PC-9 (cell line): ENCODE data around the gene SLC35F6. TPM values are rescaled to one million over a fixed set of nuclear protein-coding genes. Genes with fewer than 3 reads are reported as not detected.

Source experiments
- BruUV-seq: library from RNA; stranded (reverse); fragments of 400-500 nt; replicated peaks from 2 replicates; lab custom pipeline; 2021; lab: Mats Ljungman, UMichigan
- CTCF ChIA-PET: fragments of 300-600 bp; sonication (Branson Sonifier 250); formaldehyde crosslinking; loops from one replicate; lab custom pipeline; 2022; ENCODE audit warnings: antibody characterized with exemption; lab: Charles Lee
- POLR2A ChIA-PET: fragments of 300-600 bp; sonication (Branson Sonifier 250); formaldehyde crosslinking; loops from one replicate; lab custom pipeline; 2022; ENCODE audit warnings: antibody characterized with exemption; ENCODE audit not compliant: unreplicated experiment; lab: Charles Lee
- DNase-seq, 2 experiments: peaks; one replicate each; pipeline versions ENCODE4 v3.0.0 to v3.0.0-alpha.2; 2015 to 2022; ENCODE audit warnings: mixed read lengths in 1 of 2
- H2AFZ ChIP-seq: fragments of 200-600 bp; sonication (generic); 2 replicates; pipeline ENCODE4 v1.8.1; 2017; ENCODE audit warnings: antibody characterized with exemption
- H3F3A ChIP-seq: fragments of 200-600 bp; sonication (generic); 2 replicates; pipeline ENCODE4 v1.8.1; 2017; ENCODE audit warnings: antibody characterized with exemption, mild to moderate bottlenecking, low read depth; ENCODE audit not compliant: insufficient read depth
- H3K27ac ChIP-seq: fragments of 200-600 bp; sonication (generic); 2 replicates; pipeline ENCODE4 v1.6.1; 2016; ENCODE audit warnings: mixed run types
- H3K27me3 ChIP-seq: fragments of 200-600 bp; sonication (generic); 2 replicates; pipeline ENCODE4 v1.6.1; 2016; ENCODE audit warnings: low read depth, mixed run types; ENCODE audit not compliant: insufficient read depth
- H3K36me3 ChIP-seq: fragments of 200-600 bp; sonication (generic); 2 replicates; pipeline ENCODE4 v1.6.1; 2016; ENCODE audit warnings: low read depth, mixed run types
- H3K4me1 ChIP-seq: fragments of 200-600 bp; sonication (generic); replicated peaks from 2 replicates; pipeline ENCODE4 v1.6.1; 2016; ENCODE audit warnings: mixed run types; ENCODE audit not compliant: insufficient read depth
- H3K4me2 ChIP-seq: fragments of 200-600 bp; sonication (generic); 2 replicates; pipeline ENCODE4 v1.6.1; 2017; ENCODE audit warnings: mixed run types
- H3K4me3 ChIP-seq: fragments of 200-600 bp; sonication (generic); 2 replicates; pipeline ENCODE4 v1.6.1; 2016; ENCODE audit warnings: mixed run types
- H3K79me2 ChIP-seq: fragments of 200-600 bp; sonication (generic); 2 replicates; pipeline ENCODE4 v1.6.1; 2017; ENCODE audit warnings: low read depth, mixed run types
- H3K9me2 ChIP-seq: fragments of 200-600 bp; sonication (generic); 2 replicates; pipeline ENCODE4 v1.8.1; 2017; ENCODE audit warnings: mild to moderate bottlenecking; ENCODE audit not compliant: insufficient read depth
- H3K9me3 ChIP-seq: fragments of 200-600 bp; sonication (generic); 2 replicates; pipeline ENCODE4 v1.8.1; 2016; ENCODE audit warnings: low read depth; ENCODE audit not compliant: insufficient read depth
- H4K20me1 ChIP-seq: fragments of 200-600 bp; sonication (generic); 2 replicates; pipeline ENCODE4 v1.8.1; 2017; ENCODE audit not compliant: insufficient read depth
- CTCF ChIP-seq: fragments of 200-600 bp; sonication (generic); conservative IDR thresholded peaks from 2 replicates; pipeline ENCODE4 v1.6.1; 2017; ENCODE audit warnings: mixed run types, antibody characterized with exemption, mild to moderate bottlenecking, moderate library complexity
- EZH2 ChIP-seq: fragments of 200-600 bp; sonication (generic); IDR thresholded peaks from 2 replicates; pipeline ENCODE4 v1.8.0; 2017; ENCODE audit warnings: antibody characterized with exemption, low read depth
- intact Hi-C: fragments of 100-400 bp; cut with micrococcal nuclease; formaldehyde crosslinking; loops from one replicate; pipeline ENCODE4 v1.10.0; 2022; ENCODE audit not compliant: unreplicated experiment
- total RNA-seq: library from RNA; stranded (reverse); gene quantifications from 2 replicates; pipeline ENCODE4 v1.2.3, GENCODE V29; 2021

The SLC35F6 gene
- total RNA-seq, 1 experiment from 2014 or later, result 39.1 TPM

GRCh38 chr2:26784570-26785234 is 20.6 kb downstream of the SLC35F6 start:
- no TSS peak for BruUV-seq
- POLR2A ChIA-PET, result no interaction called here
- H3F3A ChIP-seq, result peaks cover 33% of the 10 kb centered on the region
- peak in 1 of 2 experiments; percentile 71 for DNase-seq
- no peaks in the 10 kb centered on the region for H3K27me3 ChIP-seq
- TF ChIP-seq CTCF (no peak), EZH2 (no peak)
- intact Hi-C loops, result loop anchor here (1.0 to 2.0 kb wide), 2 partner anchors 26 to 62 kb away; no protein-coding TSS in a partner anchor
- no peaks in the 10 kb centered on the region for H3K9me2 ChIP-seq
- peaks cover 7% of the 10 kb centered on the region; the same call in 1 of the 2 replicates for H3K36me3 ChIP-seq
- peaks cover 37% of the 10 kb centered on the region for H3K79me2 ChIP-seq
- no peaks in the 10 kb centered on the region for H3K9me3 ChIP-seq
- no peak overlapping the region for H3K27ac ChIP-seq
- H4K20me1 ChIP-seq, result no peaks in the 10 kb centered on the region; the same call in 1 of the 2 replicates
- peaks cover 25% of the 10 kb centered on the region for H3K4me1 ChIP-seq
- no peak overlapping the region for H2AFZ ChIP-seq
- H3K4me3 ChIP-seq, result peak overlapping the region; percentile 53
- H3K4me2 ChIP-seq, result peak overlapping the region; percentile 88
- CTCF ChIA-PET, result interaction anchor here (0.6 kb wide), 2 partner anchors 12 to 22 kb away, joined by 3 to 4 read pairs; no protein-coding TSS in a partner anchor

- Histone ChIP-seq H3K4me1 (peaks cover 25% of the 10 kb centered on the region), H3K79me2 (peaks cover 44% of the 10 kb centered on the region), H3K9me3 (no peaks in the 10 kb centered on the region), H3K27ac (peak within 1 kb of the TSS; percentile 31; the same call in 1 of the 2 replicates), H3F3A (peaks cover 27% of the 10 kb centered on the region), H2AFZ (peak within 1 kb of the TSS; percentile 89), H3K27me3 (no peaks in the 10 kb centered on the region), H3K4me3 (peak within 1 kb of the TSS; percentile 82), H4K20me1 (no peaks in the 10 kb centered on the region; the same call in 1 of the 2 replicates), H3K9me2 (no peaks in the 10 kb centered on the region), H3K36me3 (no peaks in the 10 kb centered on the region; the same call in 1 of the 2 replicates), H3K4me2 (peak within 1 kb of the TSS; percentile 93)
- DNase-seq, result peak; percentile 94 to 99
- intact Hi-C loops, result loop anchor here (1.0 to 2.0 kb wide), 2 partner anchors 27 to 63 kb away; no protein-coding TSS in a partner anchor
- TSS peak; percentile 47 for BruUV-seq
- TF ChIP-seq EZH2 (no peak), CTCF (peak; percentile 70)
- ChIA-PET POLR2A (interaction anchor here (0.5 to 1.1 kb wide), 3 partner anchors 20 to 496 kb away, joined by 3 to 4 read pairs (median 3); no protein-coding TSS in a partner anchor), CTCF (interaction anchor here (0.6 kb wide), 1 partner anchor 22 kb away, joined by 4 read pairs; no protein-coding TSS in a partner anchor)
Observed at GRCh38 chr2:26785431-26786206, 21.5 kb downstream of the SLC35F6 start, which contains the start of gene CENPA. TSS of gene CENPA (plus strand) at chr2:26786056. CDS start at chr2:26786197, 141 bp downstream.
